GM12801 (cell line): ENCODE data around the gene ANKHD1.

Source experiments
- TF ChIP-seq, protein P1 (sequence below): IDR thresholded peaks from one replicate; pipeline ENCODE4 v1.5.1; 2011; ENCODE audit warnings: control low read depth; ENCODE audit not compliant: insufficient read length; ENCODE audit errors: extremely low read depth

Gene ANKHD1, protein sequence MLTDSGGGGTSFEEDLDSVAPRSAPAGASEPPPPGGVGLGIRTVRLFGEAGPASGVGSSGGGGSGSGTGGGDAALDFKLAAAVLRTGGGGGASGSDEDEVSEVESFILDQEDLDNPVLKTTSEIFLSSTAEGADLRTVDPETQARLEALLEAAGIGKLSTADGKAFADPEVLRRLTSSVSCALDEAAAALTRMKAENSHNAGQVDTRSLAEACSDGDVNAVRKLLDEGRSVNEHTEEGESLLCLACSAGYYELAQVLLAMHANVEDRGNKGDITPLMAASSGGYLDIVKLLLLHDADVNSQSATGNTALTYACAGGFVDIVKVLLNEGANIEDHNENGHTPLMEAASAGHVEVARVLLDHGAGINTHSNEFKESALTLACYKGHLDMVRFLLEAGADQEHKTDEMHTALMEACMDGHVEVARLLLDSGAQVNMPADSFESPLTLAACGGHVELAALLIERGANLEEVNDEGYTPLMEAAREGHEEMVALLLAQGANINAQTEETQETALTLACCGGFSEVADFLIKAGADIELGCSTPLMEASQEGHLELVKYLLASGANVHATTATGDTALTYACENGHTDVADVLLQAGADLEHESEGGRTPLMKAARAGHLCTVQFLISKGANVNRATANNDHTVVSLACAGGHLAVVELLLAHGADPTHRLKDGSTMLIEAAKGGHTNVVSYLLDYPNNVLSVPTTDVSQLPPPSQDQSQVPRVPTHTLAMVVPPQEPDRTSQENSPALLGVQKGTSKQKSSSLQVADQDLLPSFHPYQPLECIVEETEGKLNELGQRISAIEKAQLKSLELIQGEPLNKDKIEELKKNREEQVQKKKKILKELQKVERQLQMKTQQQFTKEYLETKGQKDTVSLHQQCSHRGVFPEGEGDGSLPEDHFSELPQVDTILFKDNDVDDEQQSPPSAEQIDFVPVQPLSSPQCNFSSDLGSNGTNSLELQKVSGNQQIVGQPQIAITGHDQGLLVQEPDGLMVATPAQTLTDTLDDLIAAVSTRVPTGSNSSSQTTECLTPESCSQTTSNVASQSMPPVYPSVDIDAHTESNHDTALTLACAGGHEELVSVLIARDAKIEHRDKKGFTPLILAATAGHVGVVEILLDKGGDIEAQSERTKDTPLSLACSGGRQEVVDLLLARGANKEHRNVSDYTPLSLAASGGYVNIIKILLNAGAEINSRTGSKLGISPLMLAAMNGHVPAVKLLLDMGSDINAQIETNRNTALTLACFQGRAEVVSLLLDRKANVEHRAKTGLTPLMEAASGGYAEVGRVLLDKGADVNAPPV (N-terminal part only)

DNA sequence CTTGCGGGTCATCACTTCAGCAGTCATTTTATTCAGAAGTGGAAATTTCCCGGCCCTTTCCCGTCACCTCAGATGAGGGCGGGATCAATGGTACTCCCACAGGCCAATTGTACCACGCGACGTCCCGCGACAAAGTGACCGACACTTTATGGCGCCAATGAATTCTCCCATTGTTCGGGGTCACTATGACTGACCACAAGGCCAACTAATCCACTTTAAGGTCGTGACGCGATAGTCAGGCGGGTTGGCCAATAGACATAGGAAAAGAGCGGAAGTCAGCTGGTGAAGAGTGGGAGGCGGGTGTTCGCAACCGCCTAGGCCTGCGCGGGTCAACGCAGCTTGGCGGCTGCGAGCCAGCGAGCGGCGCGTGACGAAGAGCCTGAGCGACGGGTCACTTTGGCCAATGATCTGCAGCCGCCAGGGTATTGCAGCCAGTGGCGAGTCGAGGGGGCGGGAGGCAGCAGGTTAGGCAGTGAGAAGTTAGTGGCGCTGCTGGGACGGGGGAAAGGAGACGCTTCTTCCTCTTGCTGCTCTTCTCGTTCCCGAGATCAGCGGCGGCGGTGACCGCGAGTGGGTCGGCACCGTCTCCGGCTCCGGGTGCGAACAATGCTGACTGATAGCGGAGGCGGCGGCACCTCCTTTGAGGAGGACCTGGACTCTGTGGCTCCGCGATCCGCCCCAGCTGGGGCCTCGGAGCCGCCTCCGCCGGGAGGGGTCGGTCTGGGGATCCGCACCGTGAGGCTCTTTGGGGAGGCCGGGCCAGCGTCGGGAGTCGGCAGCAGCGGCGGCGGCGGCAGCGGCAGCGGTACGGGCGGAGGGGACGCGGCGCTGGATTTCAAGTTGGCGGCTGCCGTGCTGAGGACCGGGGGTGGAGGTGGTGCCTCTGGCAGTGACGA, at the start of gene ANKHD1:
ANKHD1 (plus strand) TSS at position 472 of the 896 bp plus-strand sequence; CDS start at position 607, 135 bp downstream.
- TF ChIP-seq, protein P1, sequence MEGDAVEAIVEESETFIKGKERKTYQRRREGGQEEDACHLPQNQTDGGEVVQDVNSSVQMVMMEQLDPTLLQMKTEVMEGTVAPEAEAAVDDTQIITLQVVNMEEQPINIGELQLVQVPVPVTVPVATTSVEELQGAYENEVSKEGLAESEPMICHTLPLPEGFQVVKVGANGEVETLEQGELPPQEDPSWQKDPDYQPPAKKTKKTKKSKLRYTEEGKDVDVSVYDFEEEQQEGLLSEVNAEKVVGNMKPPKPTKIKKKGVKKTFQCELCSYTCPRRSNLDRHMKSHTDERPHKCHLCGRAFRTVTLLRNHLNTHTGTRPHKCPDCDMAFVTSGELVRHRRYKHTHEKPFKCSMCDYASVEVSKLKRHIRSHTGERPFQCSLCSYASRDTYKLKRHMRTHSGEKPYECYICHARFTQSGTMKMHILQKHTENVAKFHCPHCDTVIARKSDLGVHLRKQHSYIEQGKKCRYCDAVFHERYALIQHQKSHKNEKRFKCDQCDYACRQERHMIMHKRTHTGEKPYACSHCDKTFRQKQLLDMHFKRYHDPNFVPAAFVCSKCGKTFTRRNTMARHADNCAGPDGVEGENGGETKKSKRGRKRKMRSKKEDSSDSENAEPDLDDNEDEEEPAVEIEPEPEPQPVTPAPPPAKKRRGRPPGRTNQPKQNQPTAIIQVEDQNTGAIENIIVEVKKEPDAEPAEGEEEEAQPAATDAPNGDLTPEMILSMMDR, result no peak

DNA sequence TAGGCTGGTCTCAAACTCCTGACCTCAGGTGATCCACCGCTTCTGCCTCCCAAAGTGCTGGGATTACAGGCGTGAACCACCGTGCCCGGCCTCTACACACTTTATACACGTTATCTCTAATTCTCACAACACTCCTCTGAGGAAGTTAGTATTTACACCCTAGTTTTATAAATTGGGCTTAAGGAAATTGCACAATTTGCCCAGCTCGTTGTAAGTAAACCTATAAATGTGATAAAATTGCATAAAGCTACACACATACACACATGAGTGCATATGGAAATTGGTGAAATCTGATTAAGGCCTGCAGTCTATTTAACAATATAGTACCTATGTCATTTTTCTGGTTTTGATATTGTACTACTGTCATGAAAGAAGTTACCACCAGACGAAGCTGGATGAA, 46.1 kb upstream of the ANKHD1 start:
- TF ChIP-seq, protein P1, result no peak

DNA sequence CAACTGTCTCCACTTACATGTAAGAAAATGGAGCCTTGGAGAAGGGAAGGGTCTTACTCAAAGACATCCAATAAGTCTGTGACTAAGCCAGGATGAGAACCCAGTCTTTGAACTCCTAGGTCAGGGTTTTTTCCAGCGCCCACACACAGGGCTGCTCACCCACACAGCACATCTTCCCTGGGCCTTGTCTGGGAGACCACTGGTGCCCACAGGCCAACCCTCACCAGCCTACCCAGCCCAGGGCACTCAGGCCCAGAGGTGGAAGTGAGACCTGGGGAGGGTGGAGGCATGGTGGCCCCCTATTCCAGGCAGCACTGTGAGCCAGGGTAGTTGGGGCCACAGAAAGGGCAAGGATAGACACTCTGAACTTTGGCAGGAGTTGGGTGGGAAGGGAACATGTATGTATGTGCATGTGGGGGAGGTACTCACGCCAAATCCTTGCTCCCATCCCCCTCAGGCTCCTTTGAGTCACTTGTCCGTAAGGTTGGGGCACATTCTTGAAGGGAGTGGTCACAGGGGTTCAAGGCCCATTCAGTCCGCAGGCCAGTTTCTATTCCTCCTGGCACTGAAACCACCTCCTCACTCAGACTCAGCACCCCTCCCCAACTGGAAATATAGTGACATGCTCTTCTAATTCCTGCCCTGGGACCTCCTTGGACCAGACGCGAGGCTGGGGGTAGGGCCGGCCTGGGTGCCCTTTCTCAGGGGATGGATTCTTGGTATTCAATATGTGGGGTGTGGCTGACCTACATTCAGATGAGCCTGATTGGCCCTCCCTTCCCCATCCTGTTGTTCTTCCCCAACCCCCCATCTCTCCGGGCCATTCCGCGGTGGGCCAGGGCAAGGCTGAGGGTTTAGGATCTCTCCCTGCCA, 44.5 kb upstream of the ANKHD1 start:
- TF ChIP-seq, protein P1, result no peak

DNA sequence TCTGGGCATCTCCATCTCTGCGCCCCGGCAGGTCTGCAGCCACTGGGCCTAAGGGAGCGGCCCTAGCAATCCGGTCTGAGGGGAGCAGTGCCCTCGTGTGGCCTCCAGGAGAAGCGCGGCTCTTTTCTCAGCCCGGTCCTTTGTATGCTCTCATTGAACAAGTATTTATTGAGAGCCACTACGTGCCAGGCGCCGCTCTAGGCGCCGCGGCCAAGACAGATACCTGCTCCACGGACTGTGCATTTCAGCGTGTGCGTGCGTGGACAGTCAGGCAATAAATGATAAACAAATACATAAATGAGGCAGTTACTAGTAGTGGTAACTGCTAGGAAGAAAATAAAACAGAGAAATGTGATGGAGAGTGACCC, 43.9 kb upstream of the ANKHD1 start:
- TF ChIP-seq, protein P1, result no peak

DNA sequence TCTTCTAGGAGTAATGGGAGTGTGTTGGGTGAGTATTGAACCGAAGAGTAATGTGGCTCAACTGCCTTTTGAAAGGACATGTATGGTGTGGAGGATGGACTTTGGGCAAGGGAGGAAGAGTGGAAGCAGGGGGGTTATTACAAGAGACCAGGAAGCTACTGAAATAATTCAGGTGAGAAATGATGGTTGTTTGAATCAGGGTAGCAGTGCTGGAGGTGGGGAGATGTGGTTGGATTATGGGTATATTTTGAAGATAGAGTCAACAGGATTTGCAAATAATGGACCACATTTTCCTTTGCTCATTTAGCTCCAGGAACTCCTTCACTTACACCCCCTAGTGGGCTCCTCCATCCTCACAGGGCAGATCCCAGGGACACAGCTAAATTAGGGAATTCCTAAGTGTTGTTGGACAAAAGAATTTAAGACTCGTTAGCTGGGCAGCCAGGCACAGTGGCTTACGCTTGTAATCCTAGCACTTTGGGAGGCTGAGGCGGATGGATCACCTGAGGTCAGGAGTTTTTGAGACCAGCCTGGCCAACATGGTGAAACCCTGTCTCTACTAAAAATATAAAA, 42.8 kb upstream of the ANKHD1 start:
- TF ChIP-seq, protein P1, result no peak

DNA sequence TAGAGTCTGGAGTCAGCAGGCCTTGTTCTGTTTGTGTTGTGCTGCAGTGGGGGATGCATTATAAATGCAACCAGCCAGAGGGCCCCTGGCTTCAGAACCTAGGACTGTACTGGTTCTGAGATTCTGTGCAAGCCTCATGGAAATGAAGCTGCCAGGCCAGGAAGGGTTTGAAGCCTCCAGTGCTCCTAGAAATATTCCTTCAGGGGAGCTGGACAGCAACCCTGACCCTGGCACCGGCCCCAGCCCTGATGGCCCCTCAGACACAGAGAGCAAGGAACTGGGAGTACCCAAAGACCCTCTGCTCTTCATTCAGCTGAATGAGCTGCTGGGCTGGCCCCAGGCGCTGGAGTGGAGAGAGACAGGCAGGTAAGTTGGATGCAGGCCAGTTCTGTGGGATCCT, 41.5 kb upstream of the ANKHD1 start, which contains the start of gene SLC4A9:
SLC4A9 (plus strand) TSS at position 94 of the 400 bp plus-strand sequence; CDS start at position 137, 43 bp downstream.
- TF ChIP-seq, protein P1, result no peak
